Amygdala (tissue), 56 donors: Measurements from ENCODE around the gene MEF2C.
A peak's percentile ranks its signal among the peaks of the same experiment; 100 is the strongest.

Experiments used
- DNase-seq, 56 donors: peaks; one replicate each; lab custom pipeline; 2025; lab: John Stamatoyannopoulos, UW

Gene MEF2C

GRCh38 chr5:88770276-88771257 is 112.4 kb downstream of the MEF2C start:
- no peak for DNase-seq

- no peak for DNase-seq
Observed at GRCh38 chr5:88769165-88769564, 113.8 kb downstream of the MEF2C start.

- DNase-seq = no peak
Observed at GRCh38 chr5:88768411-88768810, 114.6 kb downstream of the MEF2C start.

- DNase-seq = no peak
Observed at GRCh38 chr5:88765798-88766197, 117.2 kb downstream of the MEF2C start.

GRCh38 chr5:88765171-88765570 is 117.8 kb downstream of the MEF2C start:
- DNase-seq = no peak

DNA sequence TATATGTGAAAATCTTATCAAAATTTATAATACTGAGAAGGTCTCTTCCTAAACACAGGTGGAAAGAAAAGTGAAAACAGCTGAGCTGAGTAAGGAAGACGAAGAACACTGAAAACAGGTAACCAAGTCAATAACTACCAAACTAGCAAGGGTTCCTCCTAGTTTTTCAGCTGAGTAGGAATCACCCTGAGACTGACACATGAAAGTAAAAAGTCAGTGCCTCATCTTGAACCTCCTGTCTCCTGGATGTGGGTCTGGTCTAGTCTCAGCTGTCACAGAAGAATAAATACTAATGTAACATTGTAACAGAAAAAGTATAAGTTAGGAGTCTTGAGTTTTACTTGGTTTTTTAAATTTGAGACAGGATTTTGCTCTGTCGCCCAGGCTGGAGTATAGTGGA is 121.0 kb downstream of the MEF2C start:
- no peak for DNase-seq

- DNase-seq = no peak
Observed at GRCh38 chr5:88761269-88761850, 121.6 kb downstream of the MEF2C start.

DNA sequence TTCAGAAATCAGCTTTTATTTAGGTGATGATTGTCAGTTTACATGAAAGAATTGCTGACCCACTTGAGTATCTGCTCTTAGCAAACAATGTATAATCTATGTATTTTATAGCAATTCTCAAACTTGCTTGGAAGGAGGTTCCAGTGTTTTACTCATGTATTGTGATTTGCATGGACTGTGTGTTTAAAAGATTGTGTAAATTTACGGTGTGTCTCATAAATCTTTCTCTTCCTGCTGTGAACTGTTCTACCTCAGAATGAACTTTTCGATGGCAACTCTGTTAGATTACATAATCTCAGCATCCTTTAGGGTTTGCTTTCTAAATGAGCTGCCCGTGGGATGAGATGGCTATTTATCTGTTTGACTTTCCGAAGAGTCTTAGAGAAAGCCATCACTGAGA is 122.5 kb downstream of the MEF2C start:
- DNase-seq = no peak

GRCh38 chr5:88758591-88758990 is 124.4 kb downstream of the MEF2C start:
- no peak for DNase-seq

- DNase-seq = no peak
Observed at GRCh38 chr5:88758184-88758583, 124.8 kb downstream of the MEF2C start.

- DNase-seq = no peak
Observed at GRCh38 chr5:88756953-88757352, 126.0 kb downstream of the MEF2C start.

GRCh38 chr5:88748666-88749065 is 134.3 kb downstream of the MEF2C start:
- no peak for DNase-seq

DNA sequence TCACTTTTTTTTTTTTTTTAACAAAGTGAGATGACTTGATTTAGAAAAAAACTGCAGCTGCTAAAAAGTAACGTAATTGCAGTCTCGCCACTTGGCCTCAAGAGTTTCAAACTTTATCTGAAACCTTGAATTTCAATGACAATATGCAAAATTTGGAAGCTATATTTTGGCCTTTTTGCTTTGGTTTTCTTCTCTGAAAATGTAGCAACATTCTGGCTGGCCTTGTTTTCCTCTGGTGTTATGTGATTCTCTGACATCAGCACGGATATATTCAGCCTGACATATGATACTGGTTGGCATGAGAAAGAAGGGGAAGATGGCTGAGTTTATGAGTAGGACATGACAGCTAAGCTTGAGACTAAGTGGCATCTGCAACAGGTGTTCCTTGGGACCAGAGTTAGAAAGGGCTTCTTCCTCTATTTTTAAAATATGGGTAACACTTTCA is 136.5 kb downstream of the MEF2C start:
- DNase-seq = no peak

GRCh38 chr5:88745093-88745696 is 137.8 kb downstream of the MEF2C start:
- DNase-seq = no peak

- no peak for DNase-seq
Observed at GRCh38 chr5:88743231-88743834, 139.7 kb downstream of the MEF2C start.

- no peak for DNase-seq
Observed at GRCh38 chr5:88741964-88742363, 141.0 kb downstream of the MEF2C start.

DNA sequence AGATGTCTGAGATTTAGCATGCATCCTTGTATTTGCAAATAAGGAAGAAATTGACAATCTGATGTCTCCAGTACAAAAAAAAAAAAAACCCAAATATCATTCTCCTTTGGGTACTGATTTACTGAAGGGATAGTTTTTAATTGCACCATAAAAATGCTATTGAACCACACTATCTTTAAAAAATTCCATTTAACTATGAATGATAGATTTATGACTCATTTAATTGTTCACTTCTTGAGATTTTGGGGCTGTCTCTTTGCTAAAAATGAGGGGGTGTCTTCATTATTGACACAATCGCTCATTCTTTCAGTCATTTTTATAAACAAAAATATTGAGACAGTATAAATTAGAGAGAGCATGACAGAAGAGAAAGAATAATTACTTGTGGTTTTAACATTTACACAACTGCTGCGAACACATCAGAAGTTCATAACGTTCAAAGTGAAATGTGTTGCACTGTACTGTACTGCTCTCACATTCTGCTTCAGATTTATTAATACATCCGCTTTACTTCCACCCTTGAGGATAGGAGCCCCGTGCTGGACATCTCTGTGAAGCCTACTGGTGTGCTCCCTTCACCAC is 142.3 kb downstream of the MEF2C start:
- no peak for DNase-seq

DNA sequence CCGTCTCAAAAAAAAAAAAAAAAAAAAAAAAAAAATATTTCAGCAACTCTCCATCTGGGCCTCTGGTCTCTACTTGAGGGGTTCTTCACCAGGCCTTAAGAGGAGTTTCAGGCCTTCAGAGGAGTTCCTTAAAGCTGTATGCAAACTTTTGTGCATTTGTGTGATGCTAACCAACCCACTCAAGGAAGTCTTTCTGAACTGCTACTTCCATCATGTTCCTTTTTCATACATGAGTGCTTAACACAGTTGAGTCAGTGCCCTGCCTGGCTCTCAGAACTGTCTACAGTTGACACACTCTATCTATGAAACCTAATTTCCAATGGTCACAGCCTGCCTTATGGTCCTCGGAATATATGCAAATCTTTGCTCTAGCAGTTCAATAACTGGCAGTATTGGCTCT is 146.5 kb downstream of the MEF2C start:
- no peak for DNase-seq

- no peak for DNase-seq
Observed at GRCh38 chr5:88734983-88735382, 148.0 kb downstream of the MEF2C start.

DNA sequence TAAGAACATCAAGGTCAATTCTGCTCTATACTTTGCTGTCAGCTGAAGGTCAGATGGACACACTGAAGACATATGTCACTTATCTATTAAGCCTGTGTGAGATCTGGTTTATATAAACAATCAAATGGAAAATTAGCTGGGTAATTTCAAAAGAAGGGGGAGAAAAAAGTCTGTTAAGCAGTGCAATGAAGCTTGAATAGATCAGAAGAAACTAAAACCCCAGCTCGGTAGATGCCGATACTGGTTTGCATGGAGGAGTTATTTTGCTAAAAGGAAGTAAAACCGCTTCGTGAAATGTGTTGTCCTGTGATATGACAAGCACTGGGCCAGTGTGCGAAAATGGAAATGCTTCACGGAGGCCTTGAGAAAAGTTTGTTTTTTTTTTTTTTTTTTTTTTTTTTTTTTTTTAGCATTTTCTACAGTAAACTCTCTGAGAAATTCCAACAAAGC is 148.8 kb downstream of the MEF2C start:
- peak in 3 of 56 donors; percentile 6 to 17 (median 8) for DNase-seq

- DNase-seq = no peak
Observed at GRCh38 chr5:88732862-88733261, 150.1 kb downstream of the MEF2C start.
